ENCODE data around the gene MAP4K3. TPM values are rescaled to one million over a fixed set of nuclear protein-coding genes. Genes with fewer than 3 reads are reported as not detected.
A peak's percentile ranks its signal among the peaks of the same experiment; 100 is the strongest.

MAP4K3 gene
- total and polyA plus RNA-seq, 2 of the 8 experiments (the other 6 are each of a cell fraction or from before 2014, with no cell fraction given), result 11.4 to 63.0 TPM

DNA sequence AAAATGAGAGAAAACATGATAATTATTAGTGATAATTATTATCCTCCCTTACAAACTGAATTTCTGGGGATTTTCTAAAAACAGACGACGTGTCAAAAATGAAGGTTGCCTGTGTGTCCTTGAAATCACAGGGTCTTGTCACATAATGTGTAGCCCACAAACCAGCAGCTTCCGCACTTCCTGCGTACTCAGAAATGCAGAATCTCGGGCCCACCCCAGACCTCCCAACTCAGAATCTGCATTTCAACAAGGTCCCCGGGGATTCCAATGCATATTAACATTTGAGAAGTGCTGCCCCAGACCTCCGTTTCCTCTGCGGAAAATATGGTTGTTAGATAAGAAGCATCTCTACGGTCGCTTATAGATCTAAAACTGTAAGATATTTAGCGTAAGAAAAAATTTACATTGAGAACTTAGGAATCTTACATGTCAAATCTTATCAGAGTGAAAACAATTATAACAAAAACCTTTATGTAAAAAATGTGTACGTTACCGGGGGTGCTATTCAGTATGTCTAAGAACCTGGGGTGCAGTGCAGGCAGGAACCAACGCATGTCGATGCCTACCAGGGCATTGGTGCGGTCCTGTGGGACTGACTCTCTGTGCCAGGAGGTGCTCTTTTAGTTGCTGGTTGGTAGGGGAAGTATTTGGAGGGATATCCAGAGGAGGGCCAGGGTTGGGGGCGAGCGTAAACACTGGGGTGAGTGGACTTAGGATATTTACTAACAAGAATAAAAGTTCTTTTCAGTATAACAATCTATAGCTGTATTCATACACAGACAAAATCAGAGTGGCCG is 208.5 kb downstream of the MAP4K3 start (continued):
- TF ChIP-seq RNF2 (IDR thresholded peaks at IDR 0.05; ENCODE audit: borderline replicate concordance, low read depth, low read length, missing control alignments, poor library complexity, severe bottlenecking) (no peak), SIN3A (conservative IDR thresholded peaks at IDR 0.05 in 1 of 2, IDR thresholded peaks at IDR 0.05 in 1 of 2; ENCODE audit: low read depth in 1 of 2, low read length in 2 of 2) (no peak; a peak in 1 of 4 replicates), RBBP5 (IDR thresholded peaks at IDR 0.05; ENCODE audit: borderline replicate concordance, low read depth, low read length) (no peak), YY1 (IDR thresholded peaks at IDR 0.05; ENCODE audit: low read depth, low read length) (0 out of 2 replicates have a peak, but pooled peaks have one; percentile 3)
- TF ChIP-seq, protein P1, sequence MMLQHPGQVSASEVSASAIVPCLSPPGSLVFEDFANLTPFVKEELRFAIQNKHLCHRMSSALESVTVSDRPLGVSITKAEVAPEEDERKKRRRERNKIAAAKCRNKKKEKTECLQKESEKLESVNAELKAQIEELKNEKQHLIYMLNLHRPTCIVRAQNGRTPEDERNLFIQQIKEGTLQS (IDR thresholded peaks at IDR 0.05; ENCODE audit: insufficient read depth, low read depth, low read length), result no peak
